Neural cell (in vitro differentiated cells): ENCODE results near the gene CELA3A.

Experiments
- MXI1 ChIP-seq: fragments of 450-650 bp; conservative IDR thresholded peaks from 2 replicates; pipeline ENCODE4 v1.6.1; 2014; ENCODE audit warnings: antibody characterized with exemption, mild to moderate bottlenecking; ENCODE audit not compliant: poor library complexity, severe bottlenecking
- POLR2AphosphoS5 ChIP-seq: IDR thresholded peaks from 2 replicates; pipeline ENCODE4 v1.6.1; 2012
- TAF1 ChIP-seq: IDR thresholded peaks from 2 replicates; pipeline ENCODE4 v1.6.1; 2012; ENCODE audit warnings: low read depth
- TF ChIP-seq, protein P1 (sequence below): fragments of 450-650 bp; IDR thresholded peaks from 2 replicates; pipeline ENCODE4 v1.5.1; 2014; ENCODE audit warnings: antibody characterized with exemption, mild to moderate bottlenecking, moderate library complexity; ENCODE audit not compliant: poor library complexity, severe bottlenecking

DNA sequence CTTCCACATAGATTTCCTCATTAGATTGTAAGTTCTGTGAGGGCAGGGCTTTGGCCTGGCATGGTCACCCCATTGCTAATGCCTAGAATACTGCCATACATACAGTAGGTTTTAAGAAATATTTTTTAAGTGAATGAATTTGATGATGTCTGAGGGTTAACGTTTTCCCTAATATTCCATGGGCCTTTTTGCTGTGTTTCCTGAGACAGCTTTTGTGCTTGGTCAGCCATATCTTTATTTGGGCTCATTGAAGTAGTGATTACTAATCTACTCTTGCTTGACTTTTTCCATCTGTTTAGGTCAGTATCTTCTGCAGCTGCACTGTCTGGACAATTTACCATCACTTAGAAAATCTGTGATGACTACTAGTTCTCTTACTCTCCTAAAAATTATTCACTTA is 54.6 kb downstream of the CELA3A start:
- TF ChIP-seq, protein P1, sequence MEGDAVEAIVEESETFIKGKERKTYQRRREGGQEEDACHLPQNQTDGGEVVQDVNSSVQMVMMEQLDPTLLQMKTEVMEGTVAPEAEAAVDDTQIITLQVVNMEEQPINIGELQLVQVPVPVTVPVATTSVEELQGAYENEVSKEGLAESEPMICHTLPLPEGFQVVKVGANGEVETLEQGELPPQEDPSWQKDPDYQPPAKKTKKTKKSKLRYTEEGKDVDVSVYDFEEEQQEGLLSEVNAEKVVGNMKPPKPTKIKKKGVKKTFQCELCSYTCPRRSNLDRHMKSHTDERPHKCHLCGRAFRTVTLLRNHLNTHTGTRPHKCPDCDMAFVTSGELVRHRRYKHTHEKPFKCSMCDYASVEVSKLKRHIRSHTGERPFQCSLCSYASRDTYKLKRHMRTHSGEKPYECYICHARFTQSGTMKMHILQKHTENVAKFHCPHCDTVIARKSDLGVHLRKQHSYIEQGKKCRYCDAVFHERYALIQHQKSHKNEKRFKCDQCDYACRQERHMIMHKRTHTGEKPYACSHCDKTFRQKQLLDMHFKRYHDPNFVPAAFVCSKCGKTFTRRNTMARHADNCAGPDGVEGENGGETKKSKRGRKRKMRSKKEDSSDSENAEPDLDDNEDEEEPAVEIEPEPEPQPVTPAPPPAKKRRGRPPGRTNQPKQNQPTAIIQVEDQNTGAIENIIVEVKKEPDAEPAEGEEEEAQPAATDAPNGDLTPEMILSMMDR: no peak
- TF ChIP-seq POLR2AphosphoS5 (no peak), MXI1 (no peak), TAF1 (no peak)
